CD4-positive, alpha-beta T cell treated with Interleukin-4 for 1 hour (primary cell): Measurements from ENCODE around the gene ATP2A1.
"Not testable (repeated sequence)": the region's sequence is repeated elsewhere in the genome, so short reads cannot be mapped to it uniquely, and the experiment has no call there.

Source experiments
- DNase-seq, 2 donors: peaks; one replicate each; pipeline ENCODE4 v3.0.0-alpha.2; 2020 to 2022

ATP2A1 gene

DNA sequence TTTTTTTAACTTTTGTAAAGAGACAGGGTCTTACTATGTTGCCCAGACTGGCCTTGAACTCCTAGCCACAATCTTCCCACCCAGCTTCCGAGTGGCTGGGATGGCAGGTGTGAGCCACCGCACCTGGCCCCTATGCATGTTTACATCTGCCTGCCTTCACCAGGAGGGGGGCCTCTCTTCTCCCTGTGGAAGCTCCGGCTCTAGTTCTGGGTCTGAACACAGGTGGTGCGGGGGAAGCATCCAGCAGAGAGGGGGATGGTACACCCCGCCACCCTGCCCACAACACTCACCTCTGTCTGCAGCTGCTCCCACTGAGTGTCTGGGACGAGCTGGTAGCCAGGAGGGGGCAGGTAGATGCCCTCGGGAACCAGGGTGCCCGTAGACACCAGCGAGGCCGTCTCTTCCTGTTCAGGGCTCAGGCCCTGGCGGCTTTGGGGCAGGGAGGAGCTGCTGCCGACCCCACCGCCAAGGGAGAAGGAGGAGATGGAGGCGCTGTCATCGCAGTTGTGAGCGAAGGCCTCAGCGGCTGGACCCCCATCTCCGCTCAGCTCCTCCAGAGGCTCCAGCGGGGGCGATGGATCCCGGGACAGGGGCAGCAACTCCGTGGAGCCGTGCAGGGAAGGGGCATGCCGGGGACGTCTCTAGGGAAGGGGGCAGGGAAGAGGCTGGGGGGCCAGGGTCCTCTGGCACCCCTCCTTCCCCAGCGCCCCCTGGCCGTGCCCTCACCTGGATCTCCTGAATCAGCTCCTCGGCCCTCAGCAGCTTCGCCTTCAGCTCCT, 35.8 kb downstream of the ATP2A1 start:
- DNase-seq: no peak

DNA sequence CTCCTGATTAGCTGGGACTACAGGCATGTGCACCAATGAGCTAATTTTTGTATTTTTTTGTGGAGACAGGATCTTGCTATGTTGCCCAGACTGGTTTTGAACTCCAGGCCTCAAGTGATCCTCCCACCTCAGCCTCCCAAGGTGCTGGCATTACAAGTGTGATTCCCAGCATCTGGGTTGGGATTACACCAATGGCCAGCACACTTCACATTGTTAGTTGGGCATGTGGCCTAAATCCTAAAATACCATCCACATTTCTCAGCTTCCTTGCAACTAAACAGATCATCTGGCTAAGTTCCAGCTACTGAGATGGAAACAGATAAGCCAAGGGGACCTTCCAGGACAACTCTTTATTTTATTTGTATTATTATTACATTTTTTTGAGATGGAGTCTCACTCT, 36.9 kb downstream of the ATP2A1 start:
- DNase-seq: no peak

DNA sequence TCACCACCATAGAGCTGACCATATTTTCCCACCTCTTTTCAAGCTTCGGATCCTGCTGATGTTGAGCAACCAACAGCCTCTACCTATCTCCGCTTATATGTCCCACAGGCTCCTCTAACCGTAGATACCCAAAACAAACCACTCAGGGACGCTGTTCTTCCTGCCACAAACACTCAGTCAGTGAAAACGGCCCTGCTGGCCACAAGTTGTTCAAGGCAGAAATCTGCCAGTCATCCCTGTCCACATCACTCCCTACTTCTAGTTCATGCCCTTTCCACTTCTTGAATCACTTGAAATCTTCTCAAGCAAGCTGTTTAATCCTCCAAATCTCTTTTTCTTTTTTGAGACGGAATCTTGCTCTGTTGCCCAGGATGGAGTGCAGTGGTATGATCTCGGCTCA, 38.8 kb downstream of the ATP2A1 start:
- no peak for DNase-seq

DNA sequence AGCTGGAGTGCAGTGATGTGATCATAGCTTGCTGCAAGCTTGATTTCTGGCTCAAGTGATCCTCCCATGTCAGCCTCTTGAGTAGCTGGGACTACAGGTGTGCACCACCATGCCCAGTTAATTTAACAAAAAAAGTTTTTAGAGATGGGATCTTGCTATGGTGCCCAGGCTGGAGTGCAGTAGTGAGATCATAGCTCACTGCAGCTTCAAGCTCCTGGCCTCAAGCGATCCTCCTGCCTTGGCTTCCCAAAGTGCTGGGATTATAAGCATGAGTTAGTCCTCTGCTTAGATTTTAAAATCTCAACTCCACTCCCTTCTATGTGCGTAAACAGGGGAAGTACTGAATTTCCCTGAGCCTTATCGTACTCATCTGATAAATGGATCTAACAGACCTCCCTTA, 40.4 kb downstream of the ATP2A1 start:
- no peak for DNase-seq

DNA sequence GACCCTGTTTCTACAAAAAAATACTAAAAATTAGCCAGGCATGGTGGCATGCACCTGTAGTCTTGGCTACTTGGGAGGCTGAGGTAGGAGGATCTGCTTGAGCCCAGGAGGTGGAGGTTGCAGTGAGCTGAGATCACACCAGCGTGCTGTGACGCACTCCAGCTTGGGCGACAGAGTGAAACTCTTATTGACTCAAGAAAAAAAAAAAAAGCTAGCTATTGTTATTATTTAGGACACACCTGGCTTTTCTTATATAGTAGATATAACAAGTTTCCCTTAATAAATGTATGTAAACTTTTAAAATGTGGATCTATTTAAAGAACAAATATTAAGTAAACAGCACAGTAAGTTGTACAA, 44.9 kb downstream of the ATP2A1 start:
- no peak for DNase-seq

DNA sequence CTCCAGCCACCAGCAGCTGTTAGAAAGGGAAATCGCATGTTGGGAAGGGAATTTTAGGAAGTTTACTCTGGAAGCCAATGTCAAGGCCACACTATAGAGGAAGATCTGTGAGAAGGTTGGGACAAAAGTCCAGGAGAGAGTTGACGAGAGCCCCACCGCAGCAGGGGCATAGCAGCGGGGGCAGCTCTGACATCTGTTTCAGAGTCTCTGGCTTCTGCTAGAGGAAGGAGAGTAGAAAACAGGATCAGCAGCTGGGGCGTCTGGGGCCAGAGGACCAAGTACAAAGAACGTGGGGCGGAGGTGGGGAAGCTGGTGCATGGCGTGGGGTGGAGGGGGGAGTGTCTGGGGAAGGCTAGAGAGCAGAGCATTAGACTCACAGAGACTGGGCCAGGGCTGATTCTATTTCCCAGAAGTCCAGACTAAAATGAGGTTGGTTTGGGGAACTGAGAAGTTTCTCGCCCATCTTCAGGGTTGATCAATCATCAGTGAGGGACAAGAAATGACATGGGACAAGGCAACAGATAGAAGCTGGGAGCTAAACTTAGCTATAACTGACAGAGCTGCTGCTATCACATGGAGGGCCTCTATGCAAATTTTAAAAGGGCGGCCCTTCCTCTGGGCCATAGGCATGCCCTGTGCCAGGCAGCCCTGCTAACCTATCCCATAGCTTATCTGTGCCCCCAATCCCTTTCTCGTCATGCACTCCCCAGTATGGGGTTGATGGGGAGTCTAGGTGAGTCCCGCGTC, 45.5 kb downstream of the ATP2A1 start:
- peak in 1 of 2 donors; percentile 60 for DNase-seq

DNA sequence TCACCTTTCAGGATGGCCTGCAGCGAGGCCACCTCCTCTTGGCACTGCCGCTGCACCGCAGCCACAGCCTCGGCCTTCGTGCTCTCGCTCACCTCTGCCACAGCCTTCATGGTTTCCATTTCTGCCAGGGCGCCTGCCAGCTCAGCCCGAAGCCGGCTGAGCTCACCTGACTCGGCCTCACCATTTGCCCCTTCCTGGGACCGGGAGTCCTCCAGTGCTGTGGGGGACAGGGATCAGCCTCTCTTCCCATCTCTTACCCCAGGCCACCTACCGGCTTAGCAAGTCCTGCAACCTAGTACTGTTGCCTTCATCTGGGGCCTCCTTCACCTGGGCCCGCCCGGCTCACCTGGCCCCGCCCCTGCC, 46.1 kb downstream of the ATP2A1 start:
- no peak for DNase-seq

DNA sequence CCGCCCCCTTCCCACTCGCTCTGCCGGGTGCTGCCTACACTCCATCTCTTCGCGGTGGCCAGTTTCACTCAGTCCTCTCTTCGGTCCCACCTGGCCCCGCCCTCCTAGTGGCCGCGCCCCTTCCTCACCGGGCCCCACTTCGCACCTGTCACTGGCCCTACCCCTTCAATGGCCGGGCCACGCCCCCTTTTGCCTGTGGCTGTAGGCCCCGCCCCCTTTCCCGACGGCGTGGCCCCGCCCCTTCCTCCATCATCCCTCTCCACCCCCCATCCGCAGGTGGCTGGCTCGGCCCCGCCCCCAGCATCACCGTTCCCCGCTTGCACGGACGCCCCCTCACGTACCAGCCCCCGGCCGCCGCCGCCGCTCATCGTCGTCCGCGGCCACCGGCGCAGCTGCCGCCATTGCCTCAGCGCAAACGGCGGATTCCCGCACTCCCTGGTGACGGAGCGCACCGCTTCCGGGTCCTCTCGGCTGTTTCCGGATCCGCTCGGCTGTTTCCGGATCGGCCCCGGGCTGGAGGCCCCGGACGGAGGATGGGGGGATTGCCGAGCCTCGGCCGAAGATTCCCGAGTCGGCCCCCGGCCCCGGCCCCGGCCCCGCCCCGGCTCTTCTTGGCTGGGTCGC, 46.6 kb downstream of the ATP2A1 start, which contains the start of gene RABEP2:
RABEP2 (minus strand) TSS at position 477 of the 624 bp plus-strand sequence; CDS start at position 402, 75 bp downstream.
- DNase-seq: peak; percentile 95

DNA sequence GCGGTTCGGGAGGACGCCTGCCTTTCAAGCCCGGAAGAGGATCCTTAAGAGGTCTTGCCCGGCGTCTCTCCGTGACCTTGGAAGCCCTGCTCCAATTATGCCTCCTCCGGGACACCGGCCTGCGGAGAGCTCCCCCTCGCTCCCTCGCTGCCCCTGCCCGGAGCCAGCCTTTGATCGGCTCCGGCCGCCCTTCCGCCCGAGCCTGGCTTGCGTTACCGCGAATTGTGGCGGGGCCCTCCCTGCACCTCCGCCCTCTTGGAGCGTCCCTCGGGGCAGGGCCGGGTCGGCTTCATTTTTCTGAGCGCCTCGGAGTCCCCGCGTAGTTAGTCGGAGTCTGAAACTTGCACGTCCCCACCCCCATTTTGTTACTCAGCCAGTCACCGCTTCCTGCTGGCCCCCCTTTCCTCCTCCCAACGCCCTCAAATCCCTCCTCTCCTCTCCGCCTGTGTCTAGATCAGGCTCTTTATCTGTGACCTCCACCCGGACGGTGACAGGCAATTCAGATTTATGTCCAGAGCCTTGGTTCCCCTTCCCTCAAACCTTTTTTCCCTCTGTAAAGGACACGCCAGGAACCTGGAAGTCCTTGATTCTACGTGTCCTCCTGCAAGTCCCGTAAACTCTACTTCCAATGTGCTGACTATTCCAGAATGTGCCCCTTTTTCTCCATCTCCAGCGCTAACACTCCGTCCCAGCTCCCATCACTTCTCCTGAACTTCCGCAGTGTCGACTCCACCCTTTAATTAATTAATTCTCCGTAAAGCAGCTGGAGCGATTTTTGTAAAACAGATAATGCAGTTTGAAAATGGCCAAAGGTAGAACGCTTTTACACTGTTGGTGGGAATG, 47.3 kb downstream of the ATP2A1 start:
- peak; percentile 85 to 86 for DNase-seq

DNA sequence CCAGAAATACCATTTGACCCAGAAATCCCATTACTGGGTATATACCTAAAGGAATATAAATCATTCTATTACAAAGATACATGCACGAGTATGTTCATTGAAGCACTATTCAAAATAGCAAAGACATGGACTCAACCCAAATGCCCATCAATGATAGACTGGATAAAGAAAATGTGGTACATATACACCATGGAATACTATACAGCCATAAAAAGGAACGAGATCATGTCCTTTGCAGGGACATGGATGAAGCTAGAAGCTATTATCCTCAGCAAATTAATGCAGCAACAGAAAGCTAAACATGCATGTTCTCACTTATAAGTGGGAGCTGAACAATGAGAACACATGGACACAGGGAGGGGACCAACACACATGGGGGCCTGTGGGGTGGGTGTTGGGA, 48.0 kb downstream of the ATP2A1 start:
- not testable (repeated sequence) for DNase-seq

DNA sequence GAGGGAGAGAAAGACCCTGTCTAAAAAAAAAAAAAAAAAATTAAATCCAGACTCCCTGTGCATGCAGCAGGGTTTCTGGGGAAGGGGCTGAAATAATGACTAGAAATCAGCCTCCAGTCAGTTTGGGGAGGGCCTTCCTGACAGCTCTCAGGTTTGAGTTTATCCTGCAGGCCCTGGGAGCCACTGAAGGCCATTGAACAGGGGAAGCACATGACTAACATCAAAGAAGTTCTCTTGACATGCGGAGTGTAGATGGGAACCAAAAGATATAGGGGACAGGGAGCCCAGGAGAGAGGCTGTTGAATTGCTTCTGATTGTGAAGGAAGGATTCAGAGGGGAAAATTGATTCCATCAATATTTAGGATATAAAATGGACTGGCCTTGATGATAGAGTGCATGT, 49.5 kb downstream of the ATP2A1 start:
- no peak for DNase-seq

DNA sequence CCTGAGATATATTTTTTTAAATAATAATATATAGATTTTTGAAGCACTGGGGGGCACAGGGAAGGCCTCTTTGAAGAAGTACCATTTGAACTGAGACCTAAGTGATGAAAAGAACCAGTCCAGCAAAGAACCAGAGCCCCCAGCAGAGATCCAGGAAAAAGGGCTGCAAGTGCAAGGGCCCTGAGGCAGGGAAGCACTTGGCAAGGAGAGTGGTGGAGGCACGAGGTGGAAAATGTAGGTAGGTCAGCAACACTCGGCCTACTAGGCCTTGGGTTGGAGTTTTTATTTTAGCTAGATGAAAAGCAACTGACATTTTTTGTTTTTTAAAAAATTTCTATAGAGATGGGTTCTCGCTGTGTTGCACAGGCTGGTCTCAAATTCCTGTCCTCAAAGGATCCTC, 51.9 kb downstream of the ATP2A1 start:
- no peak for DNase-seq

DNA sequence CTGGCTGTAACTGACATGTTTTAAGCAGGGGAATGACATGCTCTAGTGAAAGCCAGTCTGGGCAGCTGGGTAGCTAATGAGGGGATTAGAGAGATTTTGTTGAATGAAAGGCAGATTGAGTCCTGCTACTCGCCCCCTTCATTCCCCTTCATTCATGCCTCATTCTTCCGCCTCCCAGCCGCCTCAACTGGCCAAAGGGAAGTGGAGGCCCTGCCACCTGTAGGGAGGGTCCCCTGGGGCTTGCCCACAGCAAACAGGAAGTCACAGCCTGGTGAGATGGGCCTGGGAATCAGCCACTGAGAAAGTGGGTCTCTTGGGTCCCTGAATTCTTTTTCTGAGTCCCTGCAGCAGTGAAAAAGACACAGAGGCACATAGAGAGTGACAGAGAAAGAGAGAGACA, 52.4 kb downstream of the ATP2A1 start:
- peak in 1 of 2 donors; percentile 57 for DNase-seq

DNA sequence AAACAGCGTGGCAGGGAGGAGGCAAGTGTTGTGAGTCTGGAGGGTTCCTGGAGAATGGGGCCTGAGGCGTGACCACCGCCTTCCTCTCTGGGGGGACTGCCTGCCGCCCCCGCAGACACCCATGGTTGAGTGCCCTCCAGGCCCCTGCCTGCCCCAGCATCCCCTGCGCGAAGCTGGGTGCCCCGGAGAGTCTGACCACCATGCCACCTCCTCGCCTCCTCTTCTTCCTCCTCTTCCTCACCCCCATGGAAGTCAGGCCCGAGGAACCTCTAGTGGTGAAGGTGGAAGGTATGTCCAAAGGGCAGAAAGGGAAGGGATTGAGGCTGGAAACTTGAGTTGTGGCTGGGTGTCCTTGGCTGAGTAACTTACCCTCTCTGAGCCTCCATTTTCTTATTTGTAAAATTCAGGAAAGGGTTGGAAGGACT, 53.5 kb downstream of the ATP2A1 start, which contains the start of gene CD19:
CD19 (plus strand) TSS at position 171 of the 425 bp plus-strand sequence; CDS start at position 201, 30 bp downstream.
- peak in 1 of 2 donors; percentile 21 for DNase-seq

DNA sequence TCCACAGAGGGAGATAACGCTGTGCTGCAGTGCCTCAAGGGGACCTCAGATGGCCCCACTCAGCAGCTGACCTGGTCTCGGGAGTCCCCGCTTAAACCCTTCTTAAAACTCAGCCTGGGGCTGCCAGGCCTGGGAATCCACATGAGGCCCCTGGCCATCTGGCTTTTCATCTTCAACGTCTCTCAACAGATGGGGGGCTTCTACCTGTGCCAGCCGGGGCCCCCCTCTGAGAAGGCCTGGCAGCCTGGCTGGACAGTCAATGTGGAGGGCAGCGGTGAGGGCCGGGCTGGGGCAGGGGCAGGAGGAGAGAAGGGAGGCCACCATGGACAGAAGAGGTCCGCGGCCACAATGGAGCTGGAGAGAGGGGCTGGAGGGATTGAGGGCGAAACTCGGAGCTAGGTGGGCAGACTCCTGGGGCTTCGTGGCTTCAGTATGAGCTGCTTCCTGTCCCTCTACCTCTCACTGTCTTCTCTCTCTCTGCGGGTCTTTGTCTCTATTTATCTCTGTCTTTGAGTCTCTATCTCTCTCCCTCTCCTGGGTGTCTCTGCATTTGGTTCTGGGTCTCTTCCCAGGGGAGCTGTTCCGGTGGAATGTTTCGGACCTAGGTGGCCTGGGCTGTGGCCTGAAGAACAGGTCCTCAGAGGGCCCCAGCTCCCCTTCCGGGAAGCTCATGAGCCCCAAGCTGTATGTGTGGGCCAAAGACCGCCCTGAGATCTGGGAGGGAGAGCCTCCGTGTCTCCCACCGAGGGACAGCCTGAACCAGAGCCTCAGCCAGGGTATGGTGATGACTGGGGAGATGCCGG, 54.3 kb downstream of the ATP2A1 start:
- DNase-seq: no peak

DNA sequence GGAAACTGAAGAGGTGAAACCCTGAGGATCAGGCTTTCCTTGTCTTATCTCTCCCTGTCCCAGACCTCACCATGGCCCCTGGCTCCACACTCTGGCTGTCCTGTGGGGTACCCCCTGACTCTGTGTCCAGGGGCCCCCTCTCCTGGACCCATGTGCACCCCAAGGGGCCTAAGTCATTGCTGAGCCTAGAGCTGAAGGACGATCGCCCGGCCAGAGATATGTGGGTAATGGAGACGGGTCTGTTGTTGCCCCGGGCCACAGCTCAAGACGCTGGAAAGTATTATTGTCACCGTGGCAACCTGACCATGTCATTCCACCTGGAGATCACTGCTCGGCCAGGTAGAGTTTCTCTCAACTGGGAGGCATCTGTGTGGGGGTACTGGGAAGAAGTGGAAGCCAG, 54.9 kb downstream of the ATP2A1 start:
- no peak for DNase-seq

DNA sequence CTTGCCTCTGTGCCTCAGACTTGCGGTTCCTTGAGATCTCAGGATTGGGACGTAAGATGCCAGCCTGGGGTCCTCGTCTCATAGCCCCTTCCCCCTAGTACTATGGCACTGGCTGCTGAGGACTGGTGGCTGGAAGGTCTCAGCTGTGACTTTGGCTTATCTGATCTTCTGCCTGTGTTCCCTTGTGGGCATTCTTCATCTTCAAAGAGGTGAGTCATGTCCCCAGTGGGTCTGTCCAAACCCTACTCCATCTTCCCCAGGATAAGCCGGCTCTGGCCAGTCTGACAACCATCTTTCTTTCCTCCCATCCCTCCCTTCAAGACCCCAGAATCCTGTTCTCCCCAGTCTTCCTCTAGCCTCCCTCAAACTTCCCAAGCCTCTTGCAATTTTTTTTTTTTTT, 57.1 kb downstream of the ATP2A1 start:
- DNase-seq: no peak

DNA sequence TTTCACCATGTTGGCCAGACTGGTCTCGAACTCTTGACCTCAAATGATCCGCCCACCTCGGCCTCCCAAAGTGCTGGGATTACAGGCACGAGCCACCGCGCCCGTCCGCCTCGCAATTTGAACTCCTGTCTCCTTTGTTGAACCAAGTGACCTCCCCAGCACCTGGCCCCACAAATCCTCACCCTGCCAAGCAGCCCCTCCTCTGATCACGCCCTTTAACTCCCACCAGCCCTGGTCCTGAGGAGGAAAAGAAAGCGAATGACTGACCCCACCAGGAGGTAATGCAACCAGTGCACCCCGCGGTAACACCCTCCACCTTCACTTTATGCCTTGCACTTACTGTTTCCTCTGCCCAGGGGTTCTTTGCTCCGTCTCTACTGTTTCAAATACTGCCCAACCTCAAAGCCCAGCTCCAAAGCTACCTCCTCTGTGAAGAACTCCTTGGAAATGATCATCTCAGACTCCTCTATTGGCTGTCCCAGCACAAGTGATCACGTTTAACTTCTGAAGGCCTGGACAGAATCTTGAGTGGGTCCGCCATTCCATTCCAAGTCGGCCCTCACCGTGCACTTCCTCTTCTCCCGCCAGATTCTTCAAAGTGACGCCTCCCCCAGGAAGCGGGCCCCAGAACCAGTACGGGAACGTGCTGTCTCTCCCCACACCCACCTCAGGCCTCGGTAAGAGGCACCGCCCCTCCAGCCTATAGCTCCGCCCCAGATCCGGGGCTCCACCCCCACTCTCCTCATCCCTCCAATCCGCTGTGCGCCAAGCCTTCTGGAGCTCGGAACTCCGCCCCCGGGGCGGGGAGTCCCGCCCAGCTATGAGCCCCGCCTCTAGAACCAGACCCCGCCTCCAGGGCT, 57.9 kb downstream of the ATP2A1 start:
- peak; percentile 89 to 91 for DNase-seq

DNA sequence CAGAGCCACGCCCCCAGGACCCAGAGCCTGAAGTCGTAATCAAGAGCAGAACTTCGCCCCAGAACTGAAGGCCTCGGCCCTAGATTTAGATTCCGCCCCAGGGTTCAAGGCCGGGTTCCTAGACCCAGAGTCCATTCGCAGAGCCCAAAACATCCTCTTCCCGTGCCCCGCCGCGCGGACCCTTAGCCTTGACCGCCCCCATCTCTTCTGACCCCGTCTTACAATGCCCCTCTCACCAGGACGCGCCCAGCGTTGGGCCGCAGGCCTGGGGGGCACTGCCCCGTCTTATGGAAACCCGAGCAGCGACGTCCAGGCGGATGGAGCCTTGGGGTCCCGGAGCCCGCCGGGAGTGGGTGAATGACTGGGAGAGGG, 58.5 kb downstream of the ATP2A1 start:
- no peak for DNase-seq

DNA sequence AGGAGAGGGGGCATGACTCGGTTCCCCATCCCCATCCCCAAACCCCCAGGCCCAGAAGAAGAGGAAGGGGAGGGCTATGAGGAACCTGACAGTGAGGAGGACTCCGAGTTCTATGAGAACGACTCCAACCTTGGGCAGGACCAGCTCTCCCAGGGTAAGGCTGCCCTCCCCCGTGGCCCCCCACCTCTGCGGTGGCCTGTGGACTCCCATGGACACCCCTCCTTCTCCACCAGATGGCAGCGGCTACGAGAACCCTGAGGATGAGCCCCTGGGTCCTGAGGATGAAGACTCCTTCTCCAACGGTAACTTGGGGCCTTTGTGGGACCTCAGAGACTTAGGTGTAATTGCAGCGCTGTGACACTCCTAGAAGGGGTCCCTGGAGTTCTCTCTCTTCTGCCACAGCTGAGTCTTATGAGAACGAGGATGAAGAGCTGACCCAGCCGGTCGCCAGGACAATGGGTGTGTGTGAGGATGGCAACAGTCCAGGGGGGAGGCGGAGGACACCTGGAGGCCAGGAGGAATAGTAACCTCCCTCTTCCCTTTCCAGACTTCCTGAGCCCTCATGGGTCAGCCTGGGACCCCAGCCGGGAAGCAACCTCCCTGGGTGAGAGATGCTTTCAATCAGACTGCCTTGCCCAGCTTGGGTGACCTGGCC, 59.1 kb downstream of the ATP2A1 start:
- DNase-seq: no peak
